ENCODE results near the gene IRF7.
"Not testable (repeated sequence)": the region's sequence is repeated elsewhere in the genome, so short reads cannot be mapped to it uniquely, and the experiment has no call there.

Gene IRF7

GRCh38 chr11:577611-577894 lies 38.2 kb downstream of the IRF7 start:
- DNase-seq: no peak

GRCh38 chr11:576811-577610 lies 38.7 kb downstream of the IRF7 start:
- DNase-seq: no peak

- peak; percentile 89 to 94 for DNase-seq
Measured at GRCh38 chr11:575996-576768, 39.6 kb downstream of the IRF7 start, which contains the start of gene PHRF1. Gene PHRF1 (plus strand): TSS chr11:576470. CDS start chr11:581513, 5,043 bp downstream.

- no peak for DNase-seq
Measured at GRCh38 chr11:575313-575995, 40.3 kb downstream of the IRF7 start.

GRCh38 chr11:574632-575312 lies 41.0 kb downstream of the IRF7 start:
- no peak for DNase-seq

- not testable (repeated sequence) for DNase-seq
Measured at GRCh38 chr11:574031-574570, 41.6 kb downstream of the IRF7 start.

GRCh38 chr11:573146-573759 lies 42.5 kb downstream of the IRF7 start:
- no peak for DNase-seq

GRCh38 chr11:571802-572185 lies 44.0 kb downstream of the IRF7 start:
- no peak for DNase-seq

- DNase-seq: no peak
Measured at GRCh38 chr11:569158-569885, 46.4 kb downstream of the IRF7 start.

GRCh38 chr11:568306-569157 lies 47.2 kb downstream of the IRF7 start:
- peak; percentile 91 to 95 for DNase-seq

GRCh38 chr11:567629-568292 lies 48.0 kb downstream of the IRF7 start:
- no peak for DNase-seq

GRCh38 chr11:567011-567628 lies 48.6 kb downstream of the IRF7 start:
- DNase-seq: no peak

- DNase-seq: no peak
Measured at GRCh38 chr11:565921-566509, 49.7 kb downstream of the IRF7 start.

- DNase-seq: no peak
Measured at GRCh38 chr11:563812-564578, 51.8 kb downstream of the IRF7 start.

GRCh38 chr11:563066-563811 lies 52.5 kb downstream of the IRF7 start:
- no peak for DNase-seq
